Ovary (tissue), 9 donors: ENCODE results near the gene INF2. TPM values are rescaled to one million over a fixed set of nuclear protein-coding genes. Genes with fewer than 3 reads are reported as not detected.

ENCODE experiments used
- DNase-seq, 5 donors: peaks; one replicate each; pipeline ENCODE4 v3.0.0-alpha.2; 2019 to 2020
- H3K27ac ChIP-seq, 2 donors: fragments of 200-600 bp; one replicate each; pipeline versions ENCODE4 v1.5.1 to v1.8.0; 2019 to 2022
- H3K27me3 ChIP-seq: fragments of 200-600 bp; one replicate; pipeline ENCODE4 v1.8.0; 2022
- H3K36me3 ChIP-seq: fragments of 200-600 bp; sonication (generic); one replicate; pipeline ENCODE4 v1.5.1; 2019
- H3K4me1 ChIP-seq: one replicate; pipeline ENCODE4 v1.8.1; 2013; ENCODE audit warnings: mild to moderate bottlenecking, moderate library complexity; ENCODE audit not compliant: insufficient read depth
- H3K4me3 ChIP-seq: fragments of 200-600 bp; sonication (generic); one replicate; pipeline ENCODE4 v1.5.1; 2017
- H3K9me3 ChIP-seq, 2 donors: fragments of 200-600 bp in 1 of 2; sonication (generic) in 1 of 2; one replicate each; pipeline versions ENCODE4 v1.5.1 to v1.8.1; 2013 to 2019; ENCODE audit warnings: mild to moderate bottlenecking in 1 of 2, moderate library complexity in 1 of 2
- CTCF ChIP-seq, 3 donors: fragments of 450-650 bp in 2 of 3; fragments of 200-600 bp in 1 of 3; IDR thresholded peaks; one replicate each; pipeline versions ENCODE4 v1.5.1 to v1.8.0; 2016 to 2022; ENCODE audit warnings: antibody characterized with exemption in 3 of 3, mild to moderate bottlenecking in 1 of 3
- EP300 ChIP-seq: sonication (generic); formaldehyde crosslinking; IDR thresholded peaks from one replicate; pipeline ENCODE4 v1.6.1; 2017; ENCODE audit warnings: antibody characterized with exemption
- POLR2A ChIP-seq: fragments of 450-650 bp; IDR thresholded peaks from one replicate; pipeline ENCODE4 v1.6.1; 2017; ENCODE audit warnings: antibody characterized with exemption, mild to moderate bottlenecking, moderate library complexity
- WGBS, 3 donors: extraction: QIAGEN DNeasy Blood & Tissue Kit in 1 of 3; methylation state at CpG; one replicate each; pipeline versions ENCODE4 v1.1.5 to v1.1.7; 2013 to 2017; 5-methylcytosine and 5-hydroxymethylcytosine counted together
- intact Hi-C, 4 donors: fragments of 100-400 bp; cut with DNase I; formaldehyde crosslinking; loops; one replicate each; pipeline versions ENCODE4 v1.11.0 to v1.15.1; 2022 to 2023
- polyA plus RNA-seq, 2 donors: library from polyadenylated mRNA; stranded (reverse); fragments of 200-250 nt in 1 of 2; fragments of 350-450 nt in 1 of 2; fragmentation: Illumina TruSeq in 1 of 2; extraction: RNeasy Lipid Tissue Mini Kit (QIAGEN cat#74804) in 1 of 2; gene quantifications; one replicate each; pipeline ENCODE4 v1.2.3, GENCODE V29; 2013 to 2014
- total RNA-seq, 7 donors: library from RNA; depleted of rRNA in 2 of 7; stranded (reverse); fragments of >200 nt in 2 of 7; fragmentation: NEBNext Ultra II Directional in 3 of 7; extraction: Animal tissue kit (Norgen Biotek cat#: 25700) in 3 of 7; gene quantifications; one replicate each; pipeline versions ENCODE4 v1.1.0 to v1.2.4, GENCODE V29; 2016 to 2023
- donor health status: DM: no; HTN: no; CAD: no; lungs with moderate emphysema.
- donor health status: DM: no; HTN: no; CAD: no.
- donor health status: Bipolar disorder and iron deficiency.
- donor health status: DM: yes; HTN: yes; CAD: no.
- donor health status: DM: no; HTN: no; CAD: no.
- donor health status: DM: yes; HTN: yes; CAD: no.

INF2 gene
- total and polyA plus RNA-seq, 9 donors = 6.3 to 40.7 (median 18.4) TPM

DNA sequence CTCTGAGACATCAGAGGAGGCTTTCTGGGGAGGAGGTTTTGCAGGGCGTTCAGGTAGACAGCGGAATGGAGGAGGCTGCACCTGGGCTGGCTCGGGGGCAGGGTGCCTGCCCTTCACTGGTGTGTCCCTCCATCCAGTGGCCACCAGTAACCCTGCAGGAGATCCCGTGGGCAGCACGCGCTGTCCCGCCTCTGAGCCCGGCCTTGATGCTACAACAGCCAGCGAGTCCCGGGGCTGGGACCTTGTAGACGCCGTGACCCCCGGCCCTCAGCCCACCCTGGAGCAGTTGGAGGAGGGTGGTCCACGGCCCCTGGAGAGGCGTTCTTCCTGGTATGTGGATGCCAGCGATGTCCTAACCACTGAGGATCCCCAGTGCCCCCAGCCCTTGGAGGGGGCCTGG, 24.6 kb downstream of the INF2 start:
- Histone ChIP-seq H3K36me3 (no peaks in the 10 kb centered on the region), H3K9me3 (no peaks in the 10 kb centered on the region), H3K27ac (no peak overlapping the region), H3K4me1 (no peaks in the 10 kb centered on the region), H3K27me3 (no peaks in the 10 kb centered on the region), H3K4me3 (no peak overlapping the region)
- intact Hi-C loops = no loop called here
- no peak for DNase-seq
- WGBS, 3 donors = 85 to 90% (median 88%) methylated on average over 14 to 16 of the region's 16 CpGs
- no peak for TF ChIP-seq EP300
- no peak for TF ChIP-seq CTCF (IDR thresholded peaks at IDR 0.05)
- no peak for TF ChIP-seq POLR2A

GRCh38 chr14:104714681-104715080, 25.3 kb downstream of the INF2 start:
- H3K36me3 ChIP-seq = no peaks in the 10 kb centered on the region
- H3K9me3 ChIP-seq = no peaks in the 10 kb centered on the region
- H3K27ac ChIP-seq = no peak overlapping the region
- no peak for DNase-seq
- H3K4me3 ChIP-seq = no peak overlapping the region
- no peaks in the 10 kb centered on the region for H3K4me1 ChIP-seq
- TF ChIP-seq POLR2A (no peak), CTCF (IDR thresholded peaks at IDR 0.05) (no peak), EP300 (no peak)
- 90 to 94% (median 93%) methylated on average over 31 of the region's 31 CpGs for WGBS, 3 donors
- intact Hi-C loops = no loop called here
- no peaks in the 10 kb centered on the region for H3K27me3 ChIP-seq

GRCh38 chr14:104715416-104715815, 26.0 kb downstream of the INF2 start:
- H3K9me3 ChIP-seq = no peaks in the 10 kb centered on the region
- no peak overlapping the region for H3K4me3 ChIP-seq
- H3K4me1 ChIP-seq = no peaks in the 10 kb centered on the region
- intact Hi-C loops = no loop called here
- no peak for DNase-seq
- no peaks in the 10 kb centered on the region for H3K36me3 ChIP-seq
- H3K27ac ChIP-seq = no peak overlapping the region
- 73 to 85% (median 81%) methylated on average over 18 of the region's 18 CpGs for WGBS, 3 donors
- TF ChIP-seq CTCF (IDR thresholded peaks at IDR 0.05) = no peak
- TF ChIP-seq EP300 = no peak
- no peak for TF ChIP-seq POLR2A
- no peaks in the 10 kb centered on the region for H3K27me3 ChIP-seq

DNA sequence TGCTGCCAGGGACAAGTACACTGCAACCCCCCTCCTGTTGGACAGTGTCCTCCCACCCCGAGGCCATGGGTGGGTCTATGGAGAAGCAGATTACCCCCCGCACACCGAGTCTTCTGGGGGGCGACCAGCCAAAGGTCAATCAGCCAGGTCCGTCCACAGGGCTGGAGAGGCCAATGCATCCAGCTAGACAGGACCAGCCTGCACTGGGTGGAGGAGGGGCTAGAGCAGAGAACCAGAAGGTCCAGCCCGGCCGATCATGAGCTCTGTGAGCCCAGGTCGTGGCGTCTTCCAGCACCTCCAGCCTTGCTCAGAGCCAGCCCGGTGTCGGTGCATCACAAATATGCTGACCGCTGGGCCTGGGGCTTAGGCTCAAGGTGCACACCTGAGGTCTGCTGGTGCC, 26.5 kb downstream of the INF2 start:
- H3K4me1 ChIP-seq = no peaks in the 10 kb centered on the region
- intact Hi-C loops = no loop called here
- 87 to 90% (median 88%) methylated on average over 12 of the region's 12 CpGs for WGBS, 3 donors
- H3K36me3 ChIP-seq = no peaks in the 10 kb centered on the region
- DNase-seq = no peak
- TF ChIP-seq EP300 (no peak), POLR2A (no peak), CTCF (IDR thresholded peaks at IDR 0.05) (no peak)
- H3K27me3 ChIP-seq = no peaks in the 10 kb centered on the region
- H3K4me3 ChIP-seq = no peak overlapping the region
- H3K9me3 ChIP-seq = no peaks in the 10 kb centered on the region
- no peak overlapping the region for H3K27ac ChIP-seq

DNA sequence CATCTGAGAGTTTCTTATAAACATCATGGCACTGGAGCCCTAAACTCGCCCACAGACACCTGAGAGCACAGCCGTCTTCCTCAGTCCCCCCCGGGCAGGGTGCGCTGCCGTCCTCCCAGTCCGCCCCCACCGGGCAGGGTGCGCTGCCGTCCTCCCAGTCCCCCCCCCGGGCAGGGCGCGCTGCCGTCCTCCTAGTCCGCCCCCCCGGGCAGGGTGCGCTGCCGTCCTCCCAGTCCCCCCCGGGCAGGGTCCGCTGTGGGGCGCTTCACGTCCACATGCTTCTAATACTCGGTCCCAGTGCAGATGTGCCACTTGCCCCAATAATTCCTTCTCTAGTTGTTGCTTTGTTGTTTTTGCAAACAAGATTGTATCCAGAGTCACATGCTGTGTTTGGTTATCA, 27.7 kb downstream of the INF2 start:
- no peak for DNase-seq
- H3K27me3 ChIP-seq = no peaks in the 10 kb centered on the region
- H3K9me3 ChIP-seq = no peaks in the 10 kb centered on the region
- intact Hi-C loops = no loop called here
- no peak overlapping the region for H3K4me3 ChIP-seq
- TF ChIP-seq POLR2A (no peak), EP300 (no peak), CTCF (IDR thresholded peaks at IDR 0.05) (no peak)
- no peaks in the 10 kb centered on the region for H3K36me3 ChIP-seq
- no peaks in the 10 kb centered on the region for H3K4me1 ChIP-seq
- no peak overlapping the region for H3K27ac ChIP-seq
- 78 to 89% (median 87%) methylated on average over 22 of the region's 22 CpGs for WGBS, 3 donors
